GM20431 (cell line): ENCODE data around the gene HOXD9.

ENCODE experiments used
- in situ Hi-C: fragments of 300-500 bp; cut with MseI, MboI; formaldehyde crosslinking; loops from one replicate; pipeline ENCODE4 v1.15.0; 2020; ENCODE audit warnings: low sequenced_read_pairs; ENCODE audit not compliant: unreplicated experiment

Gene HOXD9

GRCh38 chr2:176106581-176107539, 15.7 kb upstream of the HOXD9 start, which contains the start of gene HOXD11:
Gene HOXD11 (plus strand): TSS chr2:176107280. CDS start chr2:176107356, 76 bp downstream.
- in situ Hi-C loops: no loop called here

GRCh38 chr2:176107731-176108181, 14.8 kb upstream of the HOXD9 start:
- in situ Hi-C loops: no loop called here

GRCh38 chr2:176109192-176109901, 13.2 kb upstream of the HOXD9 start:
- in situ Hi-C loops: no loop called here

- in situ Hi-C loops: no loop called here
Observed at GRCh38 chr2:176109946-176110345, 12.6 kb upstream of the HOXD9 start.

GRCh38 chr2:176110415-176111308, 11.9 kb upstream of the HOXD9 start:
- in situ Hi-C loops: no loop called here

- in situ Hi-C loops: no loop called here
Observed at GRCh38 chr2:176111309-176111663, 11.2 kb upstream of the HOXD9 start.

- in situ Hi-C loops: no loop called here
Observed at GRCh38 chr2:176111846-176112374, 10.6 kb upstream of the HOXD9 start.

- in situ Hi-C loops: no loop called here
Observed at GRCh38 chr2:176112375-176113302, 9.9 kb upstream of the HOXD9 start.

GRCh38 chr2:176114120-176114929, 8.2 kb upstream of the HOXD9 start:
- in situ Hi-C loops: no loop called here

- in situ Hi-C loops: no loop called here
Observed at GRCh38 chr2:176114930-176115625, 7.4 kb upstream of the HOXD9 start.

GRCh38 chr2:176115883-176116813, 6.4 kb upstream of the HOXD9 start, which contains the start of gene HOXD10:
Gene HOXD10 (plus strand): TSS chr2:176116778. CDS start chr2:176116834, 56 bp downstream.
- in situ Hi-C loops: no loop called here

- in situ Hi-C loops: no loop called here
Observed at GRCh38 chr2:176117162-176117822, 5.2 kb upstream of the HOXD9 start.

GRCh38 chr2:176117823-176118371, 4.6 kb upstream of the HOXD9 start:
- in situ Hi-C loops: no loop called here

- in situ Hi-C loops: no loop called here
Observed at GRCh38 chr2:176118601-176119339, 3.7 kb upstream of the HOXD9 start.
